ENCODE data around the gene RCAN1. TPM values are rescaled to one million over a fixed set of nuclear protein-coding genes. Genes with fewer than 3 reads are reported as not detected.

Gene RCAN1
- total and polyA plus RNA-seq, 9 of the 15 experiments (the other 6 are each of a cell fraction or from before 2014, with no cell fraction given), result 4.4 to 16.5 (median 12.3) TPM

DNA sequence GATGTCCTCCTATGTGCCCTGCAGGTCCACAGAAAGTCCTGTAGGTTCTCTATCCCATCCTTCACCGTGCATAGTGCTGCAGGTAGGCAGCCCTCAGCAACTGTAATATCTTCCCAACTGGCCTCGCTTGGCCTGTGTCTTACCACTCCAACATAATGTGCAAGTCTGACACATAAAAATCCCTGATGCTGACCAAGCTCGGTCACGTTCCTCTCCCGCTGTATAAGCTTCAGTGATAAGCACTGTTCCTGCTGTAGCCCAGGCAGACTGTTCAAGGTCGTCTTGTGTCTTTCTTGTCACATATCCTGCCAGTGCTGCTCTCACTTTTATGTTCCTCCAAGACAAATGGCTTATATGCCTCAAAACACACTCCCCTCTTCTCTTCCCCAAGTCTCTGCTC lies 83.5 kb downstream of the RCAN1 start:
- ATAC-seq, result no peak
- 15% methylated on average over 6 of the region's 6 CpGs for WGBS (ENCODE audit: insufficient coverage, low coverage, missing lambda C conversion rate)
- ChIA-PET CTCF (ENCODE audit: low intra/inter-chr PET ratio) (no interaction called here), POLR2A (no interaction called here)
- intact Hi-C loops (cut with micrococcal nuclease), result no loop called here
- Histone ChIP-seq H2AFZ (ENCODE audit: low read depth, low read length) (no peak overlapping the region), H3K4me1 (replicated peaks in 1 of 2; ENCODE audit: control insufficient read depth in 2 of 2, insufficient read depth in 2 of 2, low read length in 2 of 2) (no peaks in the 10 kb centered on the region; a peak in 1 of 5 replicates), H4K20me1 (replicated peaks; ENCODE audit: control insufficient read depth, insufficient read depth, low read length) (no peaks in the 10 kb centered on the region), H3K79me2 (ENCODE audit: control insufficient read depth, insufficient read depth, low read length) (no peaks in the 10 kb centered on the region), H3K27ac (ENCODE audit: extremely low read depth, low read depth, low read length) (no peak overlapping the region), H3K36me3 (ENCODE audit: control insufficient read depth, insufficient read depth, low read length) (no peaks in the 10 kb centered on the region), H3K27me3 (ENCODE audit: control insufficient read depth in 2 of 2, insufficient read depth in 2 of 2, low read length in 2 of 2) (peaks cover 3 to 17% of the 10 kb centered on the region in 2 experiments; a peak in 4 of 5 replicates), H3K4me3 (no peak overlapping the region), H3K9me1 (ENCODE audit: control insufficient read depth, insufficient read depth, low read length) (no peaks in the 10 kb centered on the region), H3K9me3 (replicated peaks; ENCODE audit: control insufficient read depth, insufficient read depth, low read depth, low read length) (no peaks in the 10 kb centered on the region), H3K4me2 (ENCODE audit: insufficient read depth, low read length) (no peak overlapping the region), H3K9ac (ENCODE audit: insufficient read depth in 1 of 2, low read depth in 2 of 2, low read length in 2 of 2) (no peak overlapping the region)
- DNase-seq (ENCODE audit: extremely low read depth in 1 of 4, low spot score in 3 of 4), result no peak
- BruUV-seq (replicated peaks), result no TSS peak
- no peak for FAIRE-seq
- in situ Hi-C loops (cut with MboI), result no loop called here
- TF ChIP-seq RBFOX2 (IDR thresholded peaks at IDR 0.05; ENCODE audit: low read depth, low read length) (no peak), SREBF2 (CRISPR knock-in tag; IDR thresholded peaks at IDR 0.05) (no peak), SMARCB1 (IDR thresholded peaks at IDR 0.05; ENCODE audit: insufficient read length, low read depth) (no peak), GABPB2 (CRISPR knock-in tag; conservative IDR thresholded peaks at IDR 0.05) (no peak), FOXA1 (IDR thresholded peaks at IDR 0.05; ENCODE audit: borderline replicate concordance) (no peak), ESRRA (IDR thresholded peaks at IDR 0.05; ENCODE audit: borderline replicate concordance, low read depth) (no peak), STAG1 (CRISPR knock-in tag; IDR thresholded peaks at IDR 0.05; ENCODE audit: borderline replicate concordance) (no peak), CHD2 (IDR thresholded peaks at IDR 0.05; ENCODE audit: low read depth, low read length) (no peak)
- TF ChIP-seq, protein P1, sequence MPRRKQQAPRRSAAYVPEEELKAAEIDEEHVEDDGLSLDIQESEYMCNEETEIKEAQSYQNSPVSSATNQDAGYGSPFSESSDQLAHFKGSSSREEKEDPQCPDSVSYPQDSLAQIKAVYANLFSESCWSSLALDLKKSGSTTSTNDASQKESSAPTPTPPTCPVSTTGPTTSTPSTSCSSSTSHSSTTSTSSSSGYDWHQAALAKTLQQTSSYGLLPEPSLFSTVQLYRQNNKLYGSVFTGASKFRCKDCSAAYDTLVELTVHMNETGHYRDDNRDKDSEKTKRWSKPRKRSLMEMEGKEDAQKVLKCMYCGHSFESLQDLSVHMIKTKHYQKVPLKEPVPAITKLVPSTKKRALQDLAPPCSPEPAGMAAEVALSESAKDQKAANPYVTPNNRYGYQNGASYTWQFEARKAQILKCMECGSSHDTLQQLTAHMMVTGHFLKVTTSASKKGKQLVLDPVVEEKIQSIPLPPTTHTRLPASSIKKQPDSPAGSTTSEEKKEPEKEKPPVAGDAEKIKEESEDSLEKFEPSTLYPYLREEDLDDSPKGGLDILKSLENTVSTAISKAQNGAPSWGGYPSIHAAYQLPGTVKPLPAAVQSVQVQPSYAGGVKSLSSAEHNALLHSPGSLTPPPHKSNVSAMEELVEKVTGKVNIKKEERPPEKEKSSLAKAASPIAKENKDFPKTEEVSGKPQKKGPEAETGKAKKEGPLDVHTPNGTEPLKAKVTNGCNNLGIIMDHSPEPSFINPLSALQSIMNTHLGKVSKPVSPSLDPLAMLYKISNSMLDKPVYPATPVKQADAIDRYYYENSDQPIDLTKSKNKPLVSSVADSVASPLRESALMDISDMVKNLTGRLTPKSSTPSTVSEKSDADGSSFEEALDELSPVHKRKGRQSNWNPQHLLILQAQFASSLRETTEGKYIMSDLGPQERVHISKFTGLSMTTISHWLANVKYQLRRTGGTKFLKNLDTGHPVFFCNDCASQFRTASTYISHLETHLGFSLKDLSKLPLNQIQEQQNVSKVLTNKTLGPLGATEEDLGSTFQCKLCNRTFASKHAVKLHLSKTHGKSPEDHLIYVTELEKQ (CRISPR knock-in tag; IDR thresholded peaks at IDR 0.05), result no peak
- TF ChIP-seq, protein P2, sequence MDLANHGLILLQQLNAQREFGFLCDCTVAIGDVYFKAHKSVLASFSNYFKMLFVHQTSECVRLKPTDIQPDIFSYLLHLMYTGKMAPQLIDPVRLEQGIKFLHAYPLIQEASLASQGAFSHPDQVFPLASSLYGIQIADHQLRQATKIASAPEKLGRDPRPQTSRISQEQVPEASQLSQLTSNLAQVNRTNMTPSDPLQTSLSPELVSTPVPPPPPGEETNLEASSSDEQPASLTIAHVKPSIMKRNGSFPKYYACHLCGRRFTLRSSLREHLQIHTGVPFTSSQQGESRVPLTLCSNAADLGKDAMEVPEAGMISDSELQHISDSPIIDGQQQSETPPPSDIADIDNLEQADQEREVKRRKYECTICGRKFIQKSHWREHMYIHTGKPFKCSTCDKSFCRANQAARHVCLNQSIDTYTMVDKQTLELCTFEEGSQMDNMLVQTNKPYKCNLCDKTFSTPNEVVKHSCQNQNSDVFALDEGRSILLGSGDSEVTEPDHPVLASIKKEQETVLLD (IDR thresholded peaks at IDR 0.05), result no peak
- TF ChIP-seq, protein P3, sequence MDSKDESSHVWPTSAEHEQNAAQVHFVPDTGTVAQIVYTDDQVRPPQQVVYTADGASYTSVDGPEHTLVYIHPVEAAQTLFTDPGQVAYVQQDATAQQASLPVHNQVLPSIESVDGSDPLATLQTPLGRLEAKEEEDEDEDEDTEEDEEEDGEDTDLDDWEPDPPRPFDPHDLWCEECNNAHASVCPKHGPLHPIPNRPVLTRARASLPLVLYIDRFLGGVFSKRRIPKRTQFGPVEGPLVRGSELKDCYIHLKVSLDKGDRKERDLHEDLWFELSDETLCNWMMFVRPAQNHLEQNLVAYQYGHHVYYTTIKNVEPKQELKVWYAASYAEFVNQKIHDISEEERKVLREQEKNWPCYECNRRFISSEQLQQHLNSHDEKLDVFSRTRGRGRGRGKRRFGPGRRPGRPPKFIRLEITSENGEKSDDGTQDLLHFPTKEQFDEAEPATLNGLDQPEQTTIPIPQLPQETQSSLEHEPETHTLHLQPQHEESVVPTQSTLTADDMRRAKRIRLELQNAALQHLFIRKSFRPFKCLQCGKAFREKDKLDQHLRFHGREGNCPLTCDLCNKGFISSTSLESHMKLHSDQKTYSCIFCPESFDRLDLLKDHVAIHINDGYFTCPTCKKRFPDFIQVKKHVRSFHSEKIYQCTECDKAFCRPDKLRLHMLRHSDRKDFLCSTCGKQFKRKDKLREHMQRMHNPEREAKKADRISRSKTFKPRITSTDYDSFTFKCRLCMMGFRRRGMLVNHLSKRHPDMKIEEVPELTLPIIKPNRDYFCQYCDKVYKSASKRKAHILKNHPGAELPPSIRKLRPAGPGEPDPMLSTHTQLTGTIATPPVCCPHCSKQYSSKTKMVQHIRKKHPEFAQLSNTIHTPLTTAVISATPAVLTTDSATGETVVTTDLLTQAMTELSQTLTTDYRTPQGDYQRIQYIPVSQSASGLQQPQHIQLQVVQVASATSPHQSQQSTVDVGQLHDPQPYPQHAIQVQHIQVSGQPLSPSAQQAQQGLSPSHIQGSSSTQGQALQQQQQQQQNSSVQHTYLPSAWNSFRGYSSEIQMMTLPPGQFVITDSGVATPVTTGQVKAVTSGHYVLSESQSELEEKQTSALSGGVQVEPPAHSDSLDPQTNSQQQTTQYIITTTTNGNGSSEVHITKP (IDR thresholded peaks at IDR 0.05; ENCODE audit: partially characterized antibody), result no peak
- TF ChIP-seq, protein P4, sequence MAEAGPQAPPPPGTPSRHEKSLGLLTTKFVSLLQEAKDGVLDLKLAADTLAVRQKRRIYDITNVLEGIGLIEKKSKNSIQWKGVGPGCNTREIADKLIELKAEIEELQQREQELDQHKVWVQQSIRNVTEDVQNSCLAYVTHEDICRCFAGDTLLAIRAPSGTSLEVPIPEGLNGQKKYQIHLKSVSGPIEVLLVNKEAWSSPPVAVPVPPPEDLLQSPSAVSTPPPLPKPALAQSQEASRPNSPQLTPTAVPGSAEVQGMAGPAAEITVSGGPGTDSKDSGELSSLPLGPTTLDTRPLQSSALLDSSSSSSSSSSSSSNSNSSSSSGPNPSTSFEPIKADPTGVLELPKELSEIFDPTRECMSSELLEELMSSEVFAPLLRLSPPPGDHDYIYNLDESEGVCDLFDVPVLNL (CRISPR knock-in tag; IDR thresholded peaks at IDR 0.05; ENCODE audit: low read depth), result no peak
